NCI-H1930 (cell line): ENCODE results near the gene LYSMD3.
"Not testable (repeated sequence)": the region's sequence is repeated elsewhere in the genome, so short reads cannot be mapped to it uniquely, and the experiment has no call there.

Source experiments
- DNase-seq, 2 experiments: peaks; one replicate each; lab custom pipeline; 2025; lab: John Stamatoyannopoulos, UW

LYSMD3 gene

GRCh38 chr5:90529194-90529938 lies at the start of gene LYSMD3:
LYSMD3 (minus strand) TSS chr5:90529584; CDS start chr5:90525289, 4,295 bp downstream.
- peak; percentile 87 to 90 for DNase-seq

DNA sequence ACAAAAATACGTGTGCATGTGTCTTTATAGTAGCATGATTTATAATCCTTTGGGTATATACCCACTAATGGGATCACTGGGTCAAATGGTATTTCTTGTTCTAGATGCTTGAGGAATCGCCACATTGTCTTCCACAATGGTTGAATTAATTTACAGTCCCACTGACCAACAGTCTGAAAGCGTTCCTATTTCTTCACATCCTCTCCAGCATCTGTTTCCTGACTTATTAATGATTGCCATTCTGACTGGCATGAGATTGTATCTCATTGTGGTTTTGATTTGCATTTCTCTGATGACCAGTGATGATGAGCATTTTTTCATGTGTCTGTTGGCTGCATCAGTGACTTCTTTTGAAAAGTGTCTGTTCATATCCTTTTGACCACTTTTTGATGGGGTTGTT lies 47.2 kb upstream of the LYSMD3 start:
- not testable (repeated sequence) for DNase-seq

DNA sequence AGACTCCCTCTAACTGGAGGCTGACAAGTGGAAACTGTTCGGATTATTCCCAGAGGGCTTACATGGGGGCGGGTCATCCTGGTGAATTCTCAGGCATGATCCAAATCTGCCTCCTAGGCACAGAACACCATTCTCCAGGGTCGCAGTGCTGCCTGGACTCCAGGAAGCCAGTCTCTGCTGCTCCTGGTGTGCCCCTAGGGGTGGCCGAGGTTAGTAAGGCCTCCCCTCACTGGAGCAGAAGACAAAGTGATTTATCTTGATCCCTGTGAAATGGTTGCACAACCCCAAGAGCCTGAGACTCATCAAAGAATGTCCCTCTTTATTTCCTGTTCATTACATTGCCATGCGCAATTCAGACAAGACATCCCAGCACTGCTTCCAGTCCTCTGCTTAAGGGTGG lies 46.3 kb upstream of the LYSMD3 start:
- DNase-seq, result no peak

- DNase-seq, result no peak
These were observed 41.9 kb upstream of the LYSMD3 start for GRCh38 chr5:90571147-90571773.

DNA sequence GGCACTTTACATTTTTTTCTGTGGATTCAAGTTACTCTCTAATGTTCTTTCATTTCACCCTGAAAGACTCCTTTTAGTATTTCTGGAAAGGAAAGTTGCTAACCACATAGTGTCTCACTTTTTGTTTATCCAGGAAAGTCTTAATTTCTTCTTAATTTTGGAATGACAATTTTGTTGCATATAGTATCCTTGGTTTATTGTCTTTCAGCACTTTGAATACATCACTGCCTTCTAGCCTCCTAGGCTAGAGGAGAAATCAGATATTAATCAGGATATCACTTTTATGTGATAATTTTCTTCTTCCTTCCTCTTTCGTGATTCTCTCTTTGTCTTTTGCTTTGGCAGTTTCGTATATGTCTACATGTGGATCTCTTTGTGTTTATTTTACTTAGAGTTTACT lies 40.6 kb upstream of the LYSMD3 start:
- no peak for DNase-seq

GRCh38 chr5:90569084-90569483 lies 39.7 kb upstream of the LYSMD3 start:
- no peak for DNase-seq

DNA sequence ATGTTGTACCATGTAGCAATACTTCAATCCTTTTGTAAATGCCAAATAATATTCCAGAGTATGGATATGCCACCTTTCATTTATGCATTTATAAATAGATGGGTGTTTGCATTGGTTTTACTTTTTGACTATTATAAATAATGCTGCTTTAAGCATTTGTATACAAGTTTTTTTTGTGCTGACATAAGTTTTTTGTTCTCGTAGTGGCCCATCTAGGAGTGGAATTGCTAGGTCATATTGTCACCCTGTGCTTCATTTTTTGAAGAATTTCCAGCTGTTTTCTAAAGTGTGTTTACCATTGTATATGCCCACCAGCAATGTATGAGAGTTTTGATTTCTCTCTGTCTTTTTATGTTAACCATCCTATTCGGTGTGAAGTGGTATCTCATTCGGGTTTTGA lies 36.1 kb upstream of the LYSMD3 start:
- no peak for DNase-seq

DNA sequence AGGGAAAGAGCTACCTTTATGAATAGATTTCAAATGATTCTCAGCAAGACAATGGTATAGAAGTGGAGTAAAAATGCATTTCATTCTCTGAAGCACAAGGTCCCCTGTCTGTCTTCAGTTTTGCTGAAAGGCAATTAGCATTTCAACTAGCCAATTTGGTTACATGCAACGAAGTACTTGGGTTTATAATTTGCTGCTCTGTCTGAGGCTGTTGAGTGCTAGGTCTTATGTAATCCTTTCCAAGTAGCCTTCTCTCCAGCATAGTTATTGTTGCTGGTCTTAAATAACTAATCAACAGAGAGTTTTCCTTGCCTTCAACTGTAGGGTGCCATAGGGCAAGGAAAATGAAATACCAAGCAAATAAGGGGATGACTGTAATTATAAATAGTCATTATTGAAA lies 33.7 kb upstream of the LYSMD3 start:
- DNase-seq, result peak; percentile 69 to 81

DNA sequence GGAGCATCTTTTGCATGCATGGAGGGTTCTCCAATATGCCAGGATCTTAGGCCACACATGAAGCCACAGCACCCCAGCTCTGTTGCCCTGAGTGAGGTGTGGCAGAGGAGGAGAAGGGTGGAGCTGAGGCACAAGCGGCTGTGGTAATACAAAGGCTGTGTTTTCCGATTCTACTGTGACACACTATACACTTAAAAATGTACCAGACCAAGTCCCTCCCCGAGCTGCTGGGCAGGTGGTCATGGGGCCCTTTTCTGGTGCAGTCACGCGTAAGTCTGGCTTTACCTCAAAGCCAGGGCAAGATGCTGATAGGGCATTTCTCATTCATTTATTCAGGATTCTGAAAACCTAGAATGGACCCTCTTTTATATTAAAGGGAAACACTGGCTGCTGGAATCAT lies 33.0 kb upstream of the LYSMD3 start:
- peak; percentile 31 to 65 for DNase-seq

DNA sequence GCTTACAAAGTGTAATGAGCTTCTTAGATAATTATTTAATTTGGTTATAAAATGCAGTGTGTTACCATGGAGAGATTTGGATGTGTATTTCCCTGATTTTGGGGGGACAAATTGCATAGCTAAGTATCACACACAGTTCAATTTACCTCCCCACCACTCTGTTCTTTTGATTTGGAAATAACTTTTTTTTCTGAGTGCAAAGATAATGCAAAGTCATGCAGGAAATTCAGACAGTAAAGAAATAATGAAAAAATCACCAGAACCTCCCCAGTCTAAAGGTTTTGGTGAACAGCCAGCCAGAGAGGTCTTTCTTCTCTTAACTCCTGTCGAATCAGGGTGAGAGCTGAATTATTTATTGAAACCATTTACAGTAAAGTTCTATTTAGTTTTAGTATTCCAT lies 32.4 kb upstream of the LYSMD3 start:
- no peak for DNase-seq

DNA sequence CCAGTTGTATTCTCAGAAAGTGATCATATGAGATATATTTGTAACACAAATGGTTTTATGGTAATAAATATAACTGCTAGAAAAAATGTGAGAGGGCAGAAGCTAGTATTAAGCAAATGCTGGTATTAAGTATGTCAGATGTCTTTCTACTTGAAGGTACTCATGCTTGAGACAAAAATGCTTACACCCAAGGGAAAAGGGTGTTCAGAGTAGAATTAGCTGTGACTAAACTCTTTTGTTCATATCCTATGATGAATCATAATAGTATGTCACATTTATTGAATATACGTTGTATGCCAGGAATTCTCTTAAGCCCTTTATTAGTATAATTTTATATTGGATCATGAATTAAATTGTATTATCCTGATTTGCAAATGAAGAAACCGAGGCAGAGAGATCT lies 31.4 kb upstream of the LYSMD3 start:
- no peak for DNase-seq

DNA sequence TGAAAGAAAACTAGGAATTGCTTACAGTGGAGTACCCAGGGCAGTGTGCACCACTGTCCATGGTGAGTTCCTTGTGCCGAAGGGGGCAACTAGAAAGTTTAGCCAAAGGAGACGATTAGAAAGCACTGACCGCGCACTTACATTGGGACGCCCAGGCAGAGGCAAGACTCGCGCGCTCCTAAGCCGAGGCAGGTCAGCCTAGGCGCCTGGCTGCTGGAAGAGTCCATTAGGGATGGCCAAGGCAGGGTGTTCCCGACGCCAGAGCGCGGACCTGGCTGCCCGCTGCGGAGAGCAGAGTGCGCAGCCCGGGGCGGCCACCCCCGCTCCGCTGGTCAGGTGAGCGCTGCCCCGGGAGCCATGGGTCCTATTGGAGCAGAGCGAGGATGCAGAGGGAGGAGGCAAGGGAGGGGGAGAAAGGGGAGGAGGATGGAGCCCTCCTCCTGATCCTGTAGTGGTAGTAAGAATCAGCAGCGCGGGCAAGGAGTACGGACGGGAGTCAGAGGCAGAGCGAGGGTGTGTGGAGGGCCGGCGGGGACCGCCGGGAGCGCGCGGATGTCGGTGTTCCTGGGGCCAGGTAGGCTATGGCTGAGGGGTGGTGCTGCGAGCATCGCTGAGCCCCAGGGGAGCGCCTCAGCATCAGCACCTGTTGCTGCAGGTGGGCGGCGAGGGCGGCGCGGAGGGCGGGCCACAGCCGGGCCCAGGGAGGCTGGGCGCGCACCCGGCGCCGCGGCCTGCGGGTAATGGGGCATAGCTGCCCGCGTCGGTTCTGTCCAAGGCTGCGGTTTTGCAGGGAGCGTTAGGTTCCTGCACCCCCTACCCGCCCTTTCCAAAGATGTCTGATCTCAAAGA lies 29.2 kb upstream of the LYSMD3 start, which contains the start of gene ADGRV1:
Gene ADGRV1, plus strand, starts transcription at position 454 of the 849 bp plus-strand sequence. Its CDS starts 99 bp downstream, at position 553.
- DNase-seq, result peak; percentile 89 to 91

GRCh38 chr5:90557871-90558270 lies 28.5 kb upstream of the LYSMD3 start:
- DNase-seq, result no peak

DNA sequence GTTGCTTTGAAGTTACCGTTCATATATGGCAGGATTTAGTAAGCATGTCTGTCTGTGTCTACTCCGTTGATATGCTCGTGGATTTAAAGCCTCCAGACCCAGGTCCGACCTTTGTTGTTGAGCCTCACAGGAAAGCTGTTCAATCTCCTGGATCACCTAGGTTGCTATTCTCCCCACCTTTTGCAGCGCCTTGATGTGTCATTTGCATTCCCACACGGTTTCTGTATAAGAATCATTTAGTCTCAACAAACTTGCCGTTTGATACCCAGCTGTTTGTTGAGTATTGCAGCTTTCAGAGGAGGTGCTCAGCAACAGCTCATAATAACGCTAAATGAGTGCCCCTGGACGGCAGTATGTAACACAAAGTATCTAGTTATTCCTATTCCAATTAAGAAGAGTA lies 28.0 kb upstream of the LYSMD3 start:
- DNase-seq, result no peak

DNA sequence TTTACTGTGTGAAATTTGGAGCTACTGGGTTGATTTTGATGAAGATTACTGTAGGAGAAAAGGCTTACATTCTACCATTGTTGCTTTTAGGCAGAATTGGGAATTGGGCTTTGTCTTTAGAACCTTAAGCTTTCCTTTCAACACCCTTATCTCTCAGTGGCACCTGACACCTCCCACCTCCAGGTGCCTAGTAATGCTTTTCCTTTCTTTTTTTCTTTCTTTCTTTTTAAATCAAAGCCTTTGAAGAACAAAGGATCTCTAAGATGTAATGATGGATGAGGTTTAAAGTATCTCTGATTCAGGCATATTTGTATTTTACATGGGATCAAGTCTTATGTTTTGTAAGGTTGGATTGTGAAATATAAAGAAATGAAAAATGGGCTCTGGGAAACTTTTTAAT lies 26.3 kb upstream of the LYSMD3 start:
- no peak for DNase-seq

DNA sequence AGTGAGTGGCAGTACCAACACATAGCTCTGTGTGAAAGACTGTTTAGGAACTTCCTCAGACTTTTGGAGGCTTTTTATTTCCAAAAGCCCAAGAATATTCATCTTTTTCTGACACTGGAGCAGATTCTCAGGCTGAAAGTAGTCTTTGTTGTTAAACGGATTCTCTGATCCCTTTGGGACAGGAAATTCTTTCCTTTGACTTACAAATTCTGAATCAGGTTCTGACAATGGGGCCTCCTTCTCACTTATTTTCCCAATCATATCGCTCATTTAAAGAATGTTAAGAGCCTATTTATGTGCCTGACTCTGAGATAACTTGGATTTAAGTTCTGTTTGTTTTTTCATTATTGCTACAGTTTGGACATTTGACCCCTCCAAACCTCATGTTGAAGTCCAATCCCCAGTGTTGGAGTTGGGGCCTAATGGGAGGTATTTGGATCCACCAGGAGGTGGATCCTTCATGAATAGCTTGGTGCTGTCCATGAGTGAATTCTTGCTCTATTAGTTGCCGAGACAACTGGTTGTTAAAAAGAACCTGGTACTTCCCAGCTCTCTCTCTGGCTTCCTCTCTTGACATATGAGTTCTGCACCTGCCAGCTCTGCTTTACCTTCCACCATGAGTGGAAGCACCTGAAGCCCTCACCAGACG lies 25.1 kb upstream of the LYSMD3 start:
- no peak for DNase-seq

GRCh38 chr5:90553711-90554110 lies 24.3 kb upstream of the LYSMD3 start:
- DNase-seq, result no peak

DNA sequence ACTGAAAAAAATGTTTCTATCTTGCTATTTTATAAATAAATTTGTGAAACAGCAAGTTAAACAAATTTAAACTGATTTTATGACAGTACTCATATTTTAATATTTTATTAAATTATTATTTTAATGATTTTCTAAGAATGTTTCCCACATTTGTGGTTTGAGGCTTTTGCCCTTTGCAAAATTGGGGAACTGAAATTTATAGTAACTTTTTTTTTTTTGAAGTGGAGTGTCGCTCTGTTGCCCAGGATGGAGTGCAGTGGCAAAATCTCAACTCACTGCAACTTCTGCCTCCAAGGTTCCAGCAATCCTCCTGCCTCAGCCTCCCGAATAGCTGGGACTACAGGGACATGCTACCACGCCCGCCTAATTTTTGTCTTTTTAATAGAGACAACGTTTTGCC lies 22.0 kb upstream of the LYSMD3 start:
- DNase-seq, result no peak

GRCh38 chr5:90550963-90551362 lies 21.6 kb upstream of the LYSMD3 start:
- no peak for DNase-seq

GRCh38 chr5:90549729-90550275 lies 20.4 kb upstream of the LYSMD3 start:
- no peak for DNase-seq

DNA sequence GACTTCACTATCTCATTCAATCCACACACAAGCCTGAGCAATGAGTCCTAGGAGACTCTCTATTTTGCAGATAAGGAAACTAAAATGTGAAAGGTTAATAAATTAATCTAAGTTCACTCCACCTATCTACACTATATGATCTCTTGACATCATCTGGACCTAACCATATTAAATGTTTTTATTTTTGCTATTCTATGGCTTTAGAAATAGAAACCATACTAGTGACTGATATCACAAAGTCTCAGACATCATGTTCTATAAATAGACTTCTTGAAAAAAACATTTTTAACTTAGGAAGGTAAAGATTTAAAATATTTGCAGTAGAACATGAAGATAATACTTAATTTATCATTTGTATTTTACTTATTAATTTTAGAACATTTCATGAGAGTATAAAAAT lies 19.8 kb upstream of the LYSMD3 start:
- DNase-seq, result no peak

DNA sequence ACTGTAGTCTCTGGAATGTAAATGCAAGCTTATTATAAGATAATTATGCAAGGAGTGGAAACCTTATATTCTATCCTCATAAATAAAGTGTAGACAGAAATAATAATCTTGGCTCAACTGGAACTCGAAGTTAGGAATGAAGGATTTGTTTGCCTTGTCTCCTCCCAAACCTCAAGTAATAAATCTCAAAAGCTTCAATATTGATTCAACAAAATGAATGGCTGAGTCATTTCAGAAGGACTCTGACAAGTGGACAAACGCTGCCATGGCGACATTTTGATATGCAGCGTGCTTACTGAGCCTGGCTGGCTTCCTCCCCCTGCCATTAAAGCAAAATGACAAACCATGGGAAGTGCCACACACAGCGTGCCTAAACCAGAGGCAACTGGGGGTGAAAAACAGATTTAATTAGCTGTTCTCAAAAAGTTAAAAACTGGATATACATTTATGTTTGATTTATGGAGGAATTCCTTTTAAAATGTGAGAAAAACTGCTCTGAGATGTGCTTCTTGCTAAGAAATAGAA lies 18.7 kb upstream of the LYSMD3 start:
- peak; percentile 53 to 76 for DNase-seq
